ENCODE results near the gene KAT7.
A peak's percentile ranks its signal among the peaks of the same experiment; 100 is the strongest.

The KAT7 gene

GRCh38 chr17:49817993-49818392 lies 29.5 kb downstream of the KAT7 start:
- DNase-seq (ENCODE audit: low read depth), result no peak
- TF ChIP-seq CTCF (IDR thresholded peaks at IDR 0.05; ENCODE audit: control insufficient read depth, insufficient read depth, low read depth, low read length, missing control alignments), result no peak
- H3K4me3 ChIP-seq (ENCODE audit: control insufficient read depth, low read depth, low read length), result no peak overlapping the region

- no peak overlapping the region for H3K4me3 ChIP-seq (ENCODE audit: control insufficient read depth, low read depth, low read length)
- DNase-seq (ENCODE audit: low read depth), result no peak
- no peak for TF ChIP-seq CTCF (IDR thresholded peaks at IDR 0.05; ENCODE audit: control insufficient read depth, insufficient read depth, low read depth, low read length, missing control alignments)
These were observed 30.7 kb downstream of the KAT7 start for GRCh38 chr17:49819138-49819537.

- no peak for DNase-seq (ENCODE audit: low read depth)
- no peak for TF ChIP-seq CTCF (IDR thresholded peaks at IDR 0.05; ENCODE audit: control insufficient read depth, insufficient read depth, low read depth, low read length, missing control alignments)
- H3K4me3 ChIP-seq (ENCODE audit: control insufficient read depth, low read depth, low read length), result no peak overlapping the region
These were observed 31.2 kb downstream of the KAT7 start for GRCh38 chr17:49819651-49820050.

GRCh38 chr17:49820773-49821172 lies 32.3 kb downstream of the KAT7 start:
- no peak for TF ChIP-seq CTCF (IDR thresholded peaks at IDR 0.05; ENCODE audit: control insufficient read depth, insufficient read depth, low read depth, low read length, missing control alignments)
- H3K4me3 ChIP-seq (ENCODE audit: control insufficient read depth, low read depth, low read length), result no peak overlapping the region
- no peak for DNase-seq (ENCODE audit: low read depth)

GRCh38 chr17:49821466-49821865 lies 33.0 kb downstream of the KAT7 start:
- DNase-seq (ENCODE audit: low read depth), result no peak
- H3K4me3 ChIP-seq (ENCODE audit: control insufficient read depth, low read depth, low read length), result no peak overlapping the region
- TF ChIP-seq CTCF (IDR thresholded peaks at IDR 0.05; ENCODE audit: control insufficient read depth, insufficient read depth, low read depth, low read length, missing control alignments), result no peak

- no peak overlapping the region for H3K4me3 ChIP-seq (ENCODE audit: control insufficient read depth, low read depth, low read length)
- TF ChIP-seq CTCF (IDR thresholded peaks at IDR 0.05; ENCODE audit: control insufficient read depth, insufficient read depth, low read depth, low read length, missing control alignments), result no peak
- DNase-seq (ENCODE audit: low read depth), result no peak
These were observed 33.4 kb downstream of the KAT7 start for GRCh38 chr17:49821916-49822315.

- no peak for TF ChIP-seq CTCF (IDR thresholded peaks at IDR 0.05; ENCODE audit: control insufficient read depth, insufficient read depth, low read depth, low read length, missing control alignments)
- H3K4me3 ChIP-seq (ENCODE audit: control insufficient read depth, low read depth, low read length), result no peak overlapping the region
- DNase-seq (ENCODE audit: low read depth), result peak; percentile 48
These were observed 34.3 kb downstream of the KAT7 start for GRCh38 chr17:49822829-49823228.
